HepG2 (cell line): ENCODE measurements around the gene HTR2A. TPM values are rescaled to one million over a fixed set of nuclear protein-coding genes. Genes with fewer than 3 reads are reported as not detected.

Experiments used
- ATAC-seq: fragments of 200-7000 bp; cut with Tn5 transposase; 3 replicates; pipeline ENCODE4 v1.9.1; 2020; ENCODE audit warnings: mild to moderate bottlenecking, moderate library complexity
- BruUV-seq: library from RNA; stranded (reverse); fragments of 400-500 nt; replicated peaks from 2 replicates; lab custom pipeline; 2021; lab: Mats Ljungman, UMichigan
- CTCF ChIA-PET: fragments of 300-600 bp; formaldehyde crosslinking; extraction: SDS; loops from one replicate; lab custom pipeline; 2021; ENCODE audit warnings: low total read pairs, inconsistent platforms, low intra/inter-chr PET ratio; lab: Yijun Ruan, JAX
- POLR2A ChIA-PET: fragments of 350-600 bp; sonication (Branson Sonifier 250); formaldehyde crosslinking; loops from one replicate; lab custom pipeline; 2020; ENCODE audit warnings: antibody characterized with exemption, inconsistent platforms; lab: Yijun Ruan, JAX
- DNase-seq: peaks from one replicate; pipeline ENCODE4 v3.0.0-alpha.2; 2015; ENCODE audit warnings: low spot score
- FAIRE-seq: peaks from 3 replicates; lab custom pipeline; 2011; peaks lifted over from hg19 to GRCh38; lab: Jason Lieb, UNC
- H2AFZ ChIP-seq: one replicate; pipeline ENCODE4 v1.6.1; 2011; ENCODE audit warnings: low read length, inconsistent platforms
- H3K27ac ChIP-seq: fragments of 300-600 bp; 3 replicates; pipeline ENCODE4 v1.8.0; 2011; ENCODE audit warnings: mixed run types, mild to moderate bottlenecking, mixed read lengths, low read length, inconsistent platforms; ENCODE audit not compliant: insufficient read depth; ENCODE audit errors: extremely low read length
- H3K27me3 ChIP-seq, 2 experiments: fragments of 200-600 bp in 1 of 2; 2 replicates in 1 of 2; 3 replicates in 1 of 2; pipeline versions ENCODE4 v1.6.0 to v1.8.0; 2011; ENCODE audit warnings: low read length in 2 of 2, mild to moderate bottlenecking in 2 of 2, moderate library complexity in 2 of 2, inconsistent platforms in 1 of 2; ENCODE audit not compliant: insufficient read depth in 2 of 2, control insufficient read depth in 1 of 2
- H3K36me3 ChIP-seq, 2 experiments: fragments of 200-600 bp in 1 of 2; replicated peaks in 1 of 2; 2 replicates in 1 of 2; 3 replicates in 1 of 2; pipeline versions ENCODE4 v1.5.1 to v1.8.0; 2011; ENCODE audit warnings: low read length in 2 of 2, inconsistent platforms in 1 of 2; ENCODE audit not compliant: insufficient read depth in 2 of 2, control insufficient read depth in 1 of 2
- H3K4me1 ChIP-seq: 2 replicates; pipeline ENCODE4 v1.5.1; 2012; ENCODE audit warnings: low read length, inconsistent platforms; ENCODE audit not compliant: insufficient read depth
- H3K4me2 ChIP-seq: 2 replicates; pipeline ENCODE4 v1.6.0; 2011; ENCODE audit warnings: low read depth, low read length, inconsistent platforms
- H3K4me3 ChIP-seq, 3 experiments: fragments of 200-600 bp in 1 of 3; sonication (generic), shearing (Covaris generic) in 1 of 3; replicated peaks in 1 of 3; 2 replicates each; pipeline ENCODE4 v1.5.1; 2011 to 2016; ENCODE audit warnings: low read length in 3 of 3, inconsistent platforms in 2 of 3, low read depth in 2 of 3, mild to moderate bottlenecking in 2 of 3, control low read depth in 1 of 3, mixed read lengths in 1 of 3; ENCODE audit not compliant: insufficient read depth in 1 of 3
- H3K79me2 ChIP-seq: one replicate; pipeline ENCODE4 v1.6.1; 2011; ENCODE audit warnings: low read length, inconsistent platforms; ENCODE audit not compliant: insufficient read depth
- H3K9ac ChIP-seq: 2 replicates; pipeline ENCODE4 v1.6.0; 2011; ENCODE audit warnings: mild to moderate bottlenecking, low read depth, low read length, inconsistent platforms; ENCODE audit not compliant: insufficient read depth
- H3K9me3 ChIP-seq: 2 replicates; pipeline ENCODE4 v1.5.1; 2012; ENCODE audit warnings: mild to moderate bottlenecking, low read length
- H4K20me1 ChIP-seq: 2 replicates; pipeline ENCODE4 v1.6.0; 2011; ENCODE audit warnings: inconsistent platforms, mild to moderate bottlenecking, low read length, moderate library complexity; ENCODE audit not compliant: insufficient read depth
- GRHL1 ChIP-seq: sonication (generic); formaldehyde crosslinking; conservative IDR thresholded peaks from 2 replicates; pipeline ENCODE4 v1.8.0; 2022; ENCODE audit warnings: missing genetic modification reagents
- HDAC2 ChIP-seq: sonication (generic); formaldehyde crosslinking; IDR thresholded peaks from 2 replicates; pipeline ENCODE4 v1.4.0; 2020; ENCODE audit warnings: missing genetic modification reagents
- NFRKB ChIP-seq: fragments of 450-650 bp; IDR thresholded peaks from 2 replicates; pipeline ENCODE4 v1.6.1; 2017
- ONECUT2 ChIP-seq: sonication (generic); formaldehyde crosslinking; IDR thresholded peaks from 2 replicates; pipeline ENCODE4 v1.4.0; 2020; ENCODE audit warnings: missing genetic modification reagents
- ZBTB44 ChIP-seq: sonication (generic); formaldehyde crosslinking; IDR thresholded peaks from 2 replicates; pipeline ENCODE4 v1.4.0; 2020; ENCODE audit warnings: missing genetic modification reagents
- ZFY ChIP-seq: sonication (generic); formaldehyde crosslinking; IDR thresholded peaks from 2 replicates; pipeline ENCODE4 v1.4.0; 2020; ENCODE audit warnings: missing genetic modification reagents
- ZNF607 ChIP-seq: sonication (generic); formaldehyde crosslinking; IDR thresholded peaks from 2 replicates; pipeline ENCODE4 v1.5.1; 2020; ENCODE audit warnings: missing genetic modification reagents, mild to moderate bottlenecking, borderline replicate concordance
- ZNF703 ChIP-seq: sonication (generic); formaldehyde crosslinking; IDR thresholded peaks from 2 replicates; pipeline ENCODE4 v1.5.1; 2020; ENCODE audit warnings: missing genetic modification reagents, mild to moderate bottlenecking, moderate library complexity, borderline replicate concordance
- WGBS: methylation state at CpG from one replicate; pipeline ENCODE4 v1.1.6; 2017; ENCODE audit warnings: low lambda C conversion rate; 5-methylcytosine and 5-hydroxymethylcytosine counted together
- in situ Hi-C: cut with HindIII; loops from 2 replicates; pipeline ENCODE4 v1.10.0; 2017; ENCODE audit warnings: low pct_unique_long_range_greater_than_20kb; ENCODE audit not compliant: extremely low pct_ligation_motif_present
- intact Hi-C: fragments of 100-400 bp; cut with micrococcal nuclease; formaldehyde crosslinking; loops from one replicate; pipeline ENCODE4 v1.10.0; 2022; ENCODE audit not compliant: unreplicated experiment
- polyA plus RNA-seq, 8 experiments: library from polyadenylated mRNA; depleted of rRNA in 3 of 8; stranded (reverse) in 7 of 8; unstranded in 1 of 8; fragments of >200 nt; fragmentation: Illumina TruSeq in 4 of 8; extraction: Trizol in 4 of 8; gene quantifications; 2 replicates each; pipeline versions ENCODE4 v1.2.1 to v1.2.3, GENCODE V29; 2011 to 2016; ENCODE audit warnings: low read depth in 4 of 8, missing spikeins in 1 of 8, mixed read lengths in 1 of 8; ENCODE audit not compliant: insufficient read depth in 1 of 8
- total RNA-seq, 5 experiments: library from RNA; depleted of rRNA; stranded (reverse); fragments of >200 nt; fragmentation: Illumina TruSeq; extraction: Trizol; gene quantifications; 2 replicates each; pipeline ENCODE4 v1.2.3, GENCODE V29; 2016; ENCODE audit warnings: low read depth in 1 of 5

Gene HTR2A
- total and polyA plus RNA-seq, 2 of the 13 experiments (the other 11 are each of a cell fraction or from before 2014, with no cell fraction given) = not detected

DNA sequence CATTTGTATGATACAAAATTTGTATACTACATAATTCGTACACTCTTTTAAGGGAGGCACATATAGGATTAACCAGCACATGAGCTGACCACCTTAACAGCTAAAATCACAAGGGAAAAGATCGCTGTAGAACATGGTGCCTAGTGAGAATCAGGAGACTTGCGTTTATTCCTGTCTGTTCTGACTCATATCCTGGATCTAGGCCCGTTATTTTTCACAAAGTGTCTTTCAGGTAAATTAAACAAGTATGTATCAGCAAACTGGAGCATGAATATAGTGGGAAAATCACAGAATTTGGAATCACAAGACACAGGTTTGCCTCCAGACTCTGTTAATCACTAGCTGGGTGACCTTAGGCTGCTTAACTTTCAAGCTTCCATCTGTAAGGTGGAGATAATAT, 52.4 kb downstream of the HTR2A start:
- no peak for FAIRE-seq
- Histone ChIP-seq H4K20me1 (no peaks in the 10 kb centered on the region), H3K4me2 (no peak overlapping the region), H3K36me3 (no peaks in the 10 kb centered on the region), H3K27ac (no peak overlapping the region), H3K4me3 (no peak overlapping the region), H3K79me2 (no peaks in the 10 kb centered on the region)
- no peak for DNase-seq
- ATAC-seq = no peak
- CTCF ChIA-PET = no interaction called here
- no peak for TF ChIP-seq ZNF607 (CRISPR knock-in tag)
- TF ChIP-seq ZNF703 = no peak
- no peak for TF ChIP-seq ZBTB44
- TF ChIP-seq ONECUT2 (CRISPR knock-in tag) = no peak
- TF ChIP-seq HDAC2 (CRISPR knock-in tag) = no peak
- no peak for TF ChIP-seq NFRKB
- TF ChIP-seq GRHL1 (CRISPR knock-in tag) = no peak
- TF ChIP-seq ZFY (CRISPR knock-in tag) = no peak
- TF ChIP-seq, all 625 proteins: peak for 0
- H3K4me1 ChIP-seq = no peaks in the 10 kb centered on the region
- no TSS peak for BruUV-seq
- WGBS = 5% methylated on average over 4 of the region's 4 CpGs
- no peak overlapping the region for H3K9ac ChIP-seq
- in situ Hi-C loops (loop anchor here (25.0 kb wide), 1 partner anchor 918 kb away; no protein-coding TSS in a partner anchor), intact Hi-C loops (no loop called here)
- H3K9me3 ChIP-seq = no peaks in the 10 kb centered on the region
- no peak overlapping the region for H2AFZ ChIP-seq
- POLR2A ChIA-PET = no interaction called here
- H3K27me3 ChIP-seq = no peaks in the 10 kb centered on the region
